HG03159 (cell line): ENCODE results near the gene DDOST.

Experiments
- ATAC-seq: cut with Tn5 transposase; IDR thresholded peaks from one replicate; pipeline ENCODE4 v1.9.1; 2021; ENCODE audit warnings: mild to moderate bottlenecking, moderate library complexity; ENCODE audit not compliant: unreplicated experiment

Gene DDOST

GRCh38 chr1:20661207-20662109 is at the start of gene DDOST:
Gene DDOST (minus strand): TSS chr1:20661369. CDS start chr1:20661350, 19 bp downstream.
- ATAC-seq: peak; percentile 93

- no peak for ATAC-seq
Observed at GRCh38 chr1:20710469-20711284, 49.5 kb upstream of the DDOST start.

DNA sequence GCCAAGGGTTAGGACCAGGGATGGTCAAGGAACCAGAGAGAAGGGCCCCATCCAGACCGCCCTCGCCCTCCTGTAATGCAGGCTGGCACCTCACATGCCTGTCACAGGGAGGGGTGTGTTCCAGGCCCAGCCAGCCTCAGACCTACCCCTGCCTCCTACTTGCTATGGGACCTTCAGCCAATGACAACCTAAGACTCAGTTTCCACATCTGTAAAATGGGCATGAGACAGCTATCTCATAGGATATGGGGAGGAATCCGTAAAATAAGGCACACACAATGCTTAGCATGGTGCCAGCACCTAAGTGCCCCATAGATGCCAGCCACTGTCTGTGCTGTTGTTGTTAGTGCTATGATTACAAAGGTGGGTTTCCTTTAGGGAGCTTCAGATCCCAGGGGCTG is 48.7 kb upstream of the DDOST start:
- no peak for ATAC-seq

DNA sequence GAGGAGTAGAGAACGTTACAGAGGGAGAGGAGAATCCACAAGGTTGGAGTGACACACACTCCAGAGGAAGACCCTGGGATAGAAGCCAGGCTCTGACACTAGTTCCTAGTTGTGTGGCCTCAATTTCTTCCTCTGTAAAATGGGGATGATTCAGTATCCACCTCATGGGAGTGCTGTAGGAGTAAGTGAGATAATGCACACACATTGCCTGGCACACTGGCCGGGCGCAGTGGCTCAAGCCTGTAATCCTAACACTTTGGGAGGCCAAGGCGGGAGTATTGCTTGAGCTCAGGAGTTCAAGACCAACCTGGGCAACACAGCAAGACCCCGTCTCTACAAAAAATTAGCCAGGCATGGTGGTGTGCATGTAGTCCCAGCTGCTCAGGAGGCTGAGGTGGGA is 47.7 kb upstream of the DDOST start:
- ATAC-seq: no peak

GRCh38 chr1:20708057-20708456 is 46.9 kb upstream of the DDOST start:
- no peak for ATAC-seq

GRCh38 chr1:20706841-20707240 is 45.7 kb upstream of the DDOST start:
- ATAC-seq: no peak

DNA sequence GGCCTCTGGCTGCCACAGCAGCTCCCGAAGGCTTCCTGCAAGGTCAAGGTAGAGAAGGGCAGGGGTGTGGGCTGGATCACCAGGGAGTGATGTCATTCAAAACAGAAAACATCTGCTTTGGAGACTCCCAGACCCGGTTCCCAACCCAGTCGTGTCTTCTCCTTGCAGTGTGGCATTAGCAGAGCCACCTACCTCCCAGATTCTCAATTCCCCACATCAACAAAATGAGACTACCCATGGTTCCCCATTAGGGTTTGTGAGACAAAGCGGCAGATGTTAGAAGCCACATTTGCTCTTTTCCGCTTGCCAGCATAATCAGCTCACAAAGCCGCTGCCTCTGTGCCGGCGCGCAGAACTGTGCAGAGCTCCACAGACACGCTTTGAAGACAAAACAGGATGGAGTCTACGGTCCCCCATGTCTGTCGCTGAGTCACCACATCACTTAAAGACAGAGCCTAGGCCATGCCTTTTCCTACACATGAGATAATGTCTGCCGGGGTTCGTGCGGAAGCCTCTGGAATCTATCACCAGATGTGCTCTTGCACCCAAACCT is 44.1 kb upstream of the DDOST start:
- no peak for ATAC-seq

DNA sequence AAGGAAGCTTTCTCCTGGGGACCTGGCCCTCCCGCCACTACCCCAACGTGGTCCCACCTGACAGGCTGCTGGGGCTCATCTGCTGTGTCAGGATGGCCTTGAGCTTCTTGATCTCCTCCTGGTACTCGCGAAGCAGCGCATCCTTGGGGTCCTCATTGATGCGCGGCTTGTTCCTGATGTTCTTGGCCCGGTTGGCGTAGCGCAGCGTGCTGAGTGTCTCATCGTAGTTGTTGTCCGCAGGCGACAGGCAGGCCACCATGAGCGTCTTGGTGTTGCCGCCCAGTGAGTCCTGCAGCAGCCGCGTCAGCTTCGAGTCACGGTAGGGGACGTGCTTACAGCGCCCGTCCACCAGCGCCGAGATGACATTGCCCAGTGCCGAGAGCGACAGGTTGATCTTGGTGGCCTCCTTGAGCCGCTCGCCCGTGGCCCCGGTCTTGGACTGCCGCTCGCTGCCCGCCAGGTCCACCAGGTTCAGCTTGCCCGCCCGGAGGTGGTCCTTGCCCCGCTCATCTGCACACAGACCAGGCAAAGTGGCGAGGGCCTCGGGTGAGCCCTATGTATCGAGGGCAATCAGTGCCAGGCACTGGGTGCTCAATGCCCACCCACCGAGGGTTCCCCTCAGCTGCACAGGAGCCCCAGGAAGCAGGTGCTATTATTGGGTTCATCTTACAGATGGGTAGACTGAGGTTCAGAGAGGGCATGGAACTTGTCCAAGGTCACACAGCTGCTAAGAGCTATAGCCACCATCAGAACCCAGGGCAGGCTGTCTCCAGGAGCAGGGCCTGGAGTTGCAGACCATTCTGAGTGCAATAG is 43.4 kb upstream of the DDOST start:
- no peak for ATAC-seq

- no peak for ATAC-seq
Observed at GRCh38 chr1:20703124-20703756, 42.1 kb upstream of the DDOST start.

- no peak for ATAC-seq
Observed at GRCh38 chr1:20702416-20702815, 41.2 kb upstream of the DDOST start.

DNA sequence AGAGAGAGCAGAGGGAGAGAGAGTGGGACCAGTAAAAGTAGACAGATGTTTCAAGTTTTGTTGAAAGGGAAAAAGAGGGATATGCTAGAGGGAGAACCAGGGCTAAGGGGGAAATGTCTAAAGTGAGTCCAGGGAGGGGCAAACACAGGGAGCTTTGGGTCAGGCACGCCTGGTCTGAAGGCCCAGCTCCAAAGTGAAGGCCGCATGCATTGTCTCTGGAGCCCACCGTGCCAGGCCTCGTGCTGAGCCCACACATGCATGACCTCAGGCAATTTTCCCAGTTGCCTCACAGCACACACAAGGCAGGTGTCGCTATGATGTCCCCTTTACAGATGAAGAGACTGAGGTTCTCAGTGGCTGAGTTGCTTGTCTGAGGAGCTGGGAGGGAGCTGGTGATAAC is 40.7 kb upstream of the DDOST start:
- no peak for ATAC-seq

DNA sequence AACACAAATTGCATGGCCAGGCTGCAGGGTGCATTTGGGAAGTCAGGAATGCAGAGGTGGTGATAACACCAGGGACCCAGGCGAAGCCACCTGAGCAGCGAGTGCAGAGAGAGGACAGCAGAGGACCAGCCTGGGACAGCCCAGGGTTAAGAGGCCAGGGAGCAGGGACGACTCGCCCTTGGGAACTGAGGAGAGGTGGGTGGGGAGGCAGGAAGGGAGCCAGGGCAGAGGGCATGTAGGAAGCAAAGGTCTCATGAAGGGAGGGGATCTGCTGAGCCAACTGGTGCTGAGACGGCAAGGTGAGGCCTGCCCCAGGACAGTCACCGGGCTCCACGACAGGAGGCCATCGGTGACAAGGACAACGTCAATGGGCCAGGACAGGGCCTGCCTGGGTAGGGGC is 40.3 kb upstream of the DDOST start:
- no peak for ATAC-seq

GRCh38 chr1:20700636-20701215 is 39.6 kb upstream of the DDOST start:
- no peak for ATAC-seq

DNA sequence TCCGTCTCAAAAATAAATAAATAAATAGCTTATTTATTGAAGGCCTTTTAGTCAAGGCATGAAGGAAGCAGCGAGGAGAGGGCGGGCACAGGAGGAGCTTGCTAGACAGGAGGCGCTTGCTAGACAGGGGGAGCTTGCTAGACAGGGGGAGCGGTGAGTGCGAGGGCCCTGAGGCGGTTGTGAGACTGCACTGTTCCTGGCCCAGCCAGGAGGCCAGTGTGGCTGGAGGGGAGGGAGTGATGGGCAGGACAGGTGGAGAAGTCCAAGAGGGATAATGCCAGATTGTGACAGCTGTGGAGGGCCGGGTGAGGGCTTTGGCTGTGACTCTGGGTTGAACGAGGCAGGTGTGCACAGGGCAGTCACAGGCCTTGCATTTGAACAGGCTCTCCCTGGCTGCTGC is 38.4 kb upstream of the DDOST start:
- no peak for ATAC-seq

GRCh38 chr1:20698195-20698910 is 37.2 kb upstream of the DDOST start:
- no peak for ATAC-seq

DNA sequence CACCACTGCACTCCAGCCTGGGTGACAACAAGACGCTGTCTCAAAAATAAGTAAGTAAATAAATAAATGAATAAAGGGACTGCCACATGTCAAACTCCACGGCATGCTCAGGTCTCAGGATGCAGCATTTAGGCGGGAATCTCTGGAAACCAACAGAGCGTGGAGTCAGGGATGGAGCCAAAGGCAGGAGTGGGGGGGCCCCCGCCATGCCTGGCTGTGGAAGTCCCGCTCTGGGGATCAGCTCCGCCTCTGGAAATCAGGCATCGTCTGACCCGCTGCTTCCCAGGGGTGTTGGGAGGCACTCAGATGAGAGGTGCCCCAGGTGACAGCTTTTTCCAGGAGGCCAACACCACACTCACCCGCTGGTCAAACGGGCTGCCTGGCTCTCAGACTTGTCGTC is 36.4 kb upstream of the DDOST start:
- no peak for ATAC-seq

DNA sequence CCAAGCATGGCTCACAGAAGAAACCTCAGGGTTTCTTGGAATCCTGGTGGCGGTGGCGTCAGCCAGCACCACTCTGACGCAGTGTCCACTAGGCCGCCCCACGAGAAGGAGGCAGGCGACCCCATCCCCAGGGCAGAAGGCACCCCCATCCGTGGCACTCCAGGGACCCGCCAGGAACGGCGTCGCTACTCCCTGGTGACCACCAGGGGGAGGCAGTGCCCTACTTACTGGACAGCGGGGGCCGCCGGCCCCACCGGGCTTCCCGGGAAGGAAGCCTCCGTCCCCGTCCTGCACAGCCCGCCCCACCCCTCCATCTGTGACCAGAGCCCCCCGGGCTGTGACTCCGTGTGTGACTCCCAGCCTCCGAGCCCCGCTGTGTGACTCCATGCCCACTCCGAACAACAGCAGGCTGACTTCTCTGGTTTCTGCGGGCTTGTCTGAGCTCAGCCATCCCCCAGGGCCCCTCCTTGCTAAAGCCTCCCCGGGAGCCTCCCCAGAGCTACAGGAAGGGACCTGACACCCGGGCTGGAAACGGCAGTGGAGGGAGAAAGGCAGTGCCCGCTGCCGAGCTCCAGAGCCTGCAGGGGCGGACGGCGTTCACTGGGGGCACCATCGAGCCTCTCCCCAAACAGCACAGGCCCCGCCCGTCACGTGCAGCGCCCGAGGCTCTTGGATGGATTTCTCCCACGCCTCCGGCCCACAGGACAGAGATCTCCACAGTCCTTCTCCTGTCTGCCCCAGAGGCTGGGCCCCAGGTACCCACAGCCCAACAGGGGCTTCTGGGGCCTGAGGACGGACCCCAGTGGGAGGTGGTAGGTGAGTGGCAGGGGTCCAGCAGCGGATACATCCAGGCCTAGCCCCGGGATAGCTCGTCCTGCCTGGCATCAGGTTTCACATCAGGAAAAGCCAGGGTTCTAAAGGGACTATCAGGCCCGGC is 35.5 kb upstream of the DDOST start:
- peak; percentile 73 for ATAC-seq

- ATAC-seq: no peak
Observed at GRCh38 chr1:20695515-20695914, 34.3 kb upstream of the DDOST start.
